MM.1S (cell line): ENCODE data around the gene CENPE.

Experiments used
- DNase-seq: peaks from one replicate; pipeline ENCODE4 v3.0.0-alpha.2; 2015
- H2AFZ ChIP-seq: fragments of 300-600 bp; sonication (generic); 2 replicates; pipeline ENCODE4 v1.6.0; 2016; ENCODE audit warnings: antibody characterized with exemption, low read length
- H3F3A ChIP-seq: fragments of 300-600 bp; sonication (generic); 2 replicates; pipeline ENCODE4 v1.6.1; 2016; ENCODE audit warnings: mild to moderate bottlenecking, antibody characterized with exemption, low read length, moderate library complexity, mixed read lengths; ENCODE audit not compliant: insufficient read depth
- H3K27ac ChIP-seq: fragments of 300-600 bp; sonication (generic); 2 replicates; pipeline ENCODE4 v1.5.1; 2016; ENCODE audit warnings: mild to moderate bottlenecking, low read length
- H3K27me3 ChIP-seq: fragments of 300-600 bp; sonication (generic); replicated peaks from 2 replicates; pipeline ENCODE4 v1.6.0; 2016; ENCODE audit warnings: low read length; ENCODE audit not compliant: insufficient read depth
- H3K36me3 ChIP-seq: fragments of 300-600 bp; sonication (generic); replicated peaks from 2 replicates; pipeline ENCODE4 v1.6.1; 2016; ENCODE audit warnings: mild to moderate bottlenecking, low read length, mixed read lengths; ENCODE audit not compliant: insufficient read depth
- H3K4me1 ChIP-seq: fragments of 300-600 bp; sonication (generic); 2 replicates; pipeline ENCODE4 v1.6.1; 2016; ENCODE audit warnings: low read length, mixed read lengths
- H3K4me2 ChIP-seq: fragments of 300-600 bp; sonication (generic); 2 replicates; pipeline ENCODE4 v1.6.0; 2016; ENCODE audit warnings: low read depth, low read length
- H3K4me3 ChIP-seq: fragments of 300-600 bp; sonication (generic); 2 replicates; pipeline ENCODE4 v1.5.1; 2016; ENCODE audit warnings: low read length, mixed read lengths
- H3K79me2 ChIP-seq: fragments of 300-600 bp; sonication (generic); 2 replicates; pipeline ENCODE4 v1.6.1; 2016; ENCODE audit warnings: mixed run types, low read length, mixed read lengths
- H3K9ac ChIP-seq: fragments of 300-600 bp; sonication (generic); 2 replicates; pipeline ENCODE4 v1.6.1; 2016; ENCODE audit warnings: low read length, mixed read lengths
- H3K9me2 ChIP-seq: fragments of 300-600 bp; sonication (generic); replicated peaks from 2 replicates; pipeline ENCODE4 v1.6.1; 2016; ENCODE audit warnings: mild to moderate bottlenecking, low read length, mixed read lengths; ENCODE audit not compliant: insufficient read depth
- H3K9me3 ChIP-seq: fragments of 300-600 bp; sonication (generic); replicated peaks from 2 replicates; pipeline ENCODE4 v1.6.1; 2016; ENCODE audit warnings: mild to moderate bottlenecking, low read length, mixed read lengths; ENCODE audit not compliant: insufficient read depth
- H4K20me1 ChIP-seq: fragments of 300-600 bp; sonication (generic); 2 replicates; pipeline ENCODE4 v1.6.1; 2016; ENCODE audit warnings: mild to moderate bottlenecking, low read length, moderate library complexity, mixed read lengths; ENCODE audit not compliant: insufficient read depth
- EZH2 ChIP-seq: fragments of 300-600 bp; sonication (generic); optimal IDR thresholded peaks from 2 replicates; pipeline ENCODE3; 2017; ENCODE audit warnings: low read depth, mild to moderate bottlenecking, antibody characterized with exemption, low read length, mixed read lengths
- EZH2phosphoT487 ChIP-seq: fragments of 300-600 bp; sonication (generic); IDR thresholded peaks from 2 replicates; pipeline ENCODE4 v1.6.1; 2018; ENCODE audit warnings: antibody characterized with exemption, low read length
- TF ChIP-seq, protein P1 (sequence below): fragments of 300-600 bp; sonication (generic); IDR thresholded peaks from 2 replicates; pipeline ENCODE4 v1.5.1; 2016; ENCODE audit warnings: antibody characterized with exemption, low read length, mixed read lengths

Gene CENPE

DNA sequence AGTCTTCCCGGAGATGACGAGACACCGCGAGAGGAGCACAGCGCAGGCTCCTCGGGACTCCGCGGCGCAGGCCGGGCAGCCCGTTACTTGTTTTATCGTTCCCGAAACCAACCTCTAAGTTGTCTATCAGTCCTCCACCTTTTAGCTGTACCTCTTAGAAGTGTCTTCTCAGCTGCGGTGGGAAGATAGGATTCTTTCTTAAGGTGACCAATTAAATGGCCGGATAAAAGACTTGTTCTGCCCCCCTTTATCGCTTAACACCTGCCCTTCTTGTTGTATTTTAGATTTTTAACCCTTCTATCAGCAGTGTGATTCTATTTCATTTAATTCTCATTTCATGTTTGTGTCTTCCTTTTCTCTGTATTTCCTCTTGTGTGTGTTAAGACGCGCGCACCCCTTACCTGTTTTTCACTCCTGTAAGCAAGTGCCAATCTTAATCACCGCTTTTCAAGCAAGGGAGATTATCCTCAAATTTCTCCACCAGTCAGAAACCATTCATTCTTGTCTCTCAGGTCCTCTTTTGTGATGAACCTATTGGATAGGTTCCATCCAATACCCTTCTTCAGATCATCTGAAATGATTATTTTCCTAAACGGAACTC is 121.3 kb downstream of the CENPE start, which contains the start of gene SLC9B2:
TSS of gene SLC9B2 (minus strand) at position 15 of the 601 bp plus-strand sequence. CDS start 9,211 bp downstream, outside the sequence.
- Histone ChIP-seq H3K79me2 (peaks cover 46% of the 10 kb centered on the region), H3K4me1 (peaks cover 16% of the 10 kb centered on the region), H3K36me3 (no peaks in the 10 kb centered on the region), H3K4me3 (peak within 1 kb of the TSS; percentile 97), H2AFZ (peak within 1 kb of the TSS; percentile 87), H3K27ac (peak within 1 kb of the TSS; percentile 91), H3K27me3 (no peaks in the 10 kb centered on the region), H4K20me1 (no peaks in the 10 kb centered on the region), H3K9me3 (no peaks in the 10 kb centered on the region), H3F3A (peaks cover 26% of the 10 kb centered on the region), H3K4me2 (peak within 1 kb of the TSS; percentile 87), H3K9ac (peak within 1 kb of the TSS; percentile 96), H3K9me2 (no peaks in the 10 kb centered on the region)
- TF ChIP-seq, protein P1, sequence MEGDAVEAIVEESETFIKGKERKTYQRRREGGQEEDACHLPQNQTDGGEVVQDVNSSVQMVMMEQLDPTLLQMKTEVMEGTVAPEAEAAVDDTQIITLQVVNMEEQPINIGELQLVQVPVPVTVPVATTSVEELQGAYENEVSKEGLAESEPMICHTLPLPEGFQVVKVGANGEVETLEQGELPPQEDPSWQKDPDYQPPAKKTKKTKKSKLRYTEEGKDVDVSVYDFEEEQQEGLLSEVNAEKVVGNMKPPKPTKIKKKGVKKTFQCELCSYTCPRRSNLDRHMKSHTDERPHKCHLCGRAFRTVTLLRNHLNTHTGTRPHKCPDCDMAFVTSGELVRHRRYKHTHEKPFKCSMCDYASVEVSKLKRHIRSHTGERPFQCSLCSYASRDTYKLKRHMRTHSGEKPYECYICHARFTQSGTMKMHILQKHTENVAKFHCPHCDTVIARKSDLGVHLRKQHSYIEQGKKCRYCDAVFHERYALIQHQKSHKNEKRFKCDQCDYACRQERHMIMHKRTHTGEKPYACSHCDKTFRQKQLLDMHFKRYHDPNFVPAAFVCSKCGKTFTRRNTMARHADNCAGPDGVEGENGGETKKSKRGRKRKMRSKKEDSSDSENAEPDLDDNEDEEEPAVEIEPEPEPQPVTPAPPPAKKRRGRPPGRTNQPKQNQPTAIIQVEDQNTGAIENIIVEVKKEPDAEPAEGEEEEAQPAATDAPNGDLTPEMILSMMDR: no peak
- TF ChIP-seq EZH2: no peak
- TF ChIP-seq EZH2phosphoT487: no peak
- DNase-seq: peak; percentile 64

DNA sequence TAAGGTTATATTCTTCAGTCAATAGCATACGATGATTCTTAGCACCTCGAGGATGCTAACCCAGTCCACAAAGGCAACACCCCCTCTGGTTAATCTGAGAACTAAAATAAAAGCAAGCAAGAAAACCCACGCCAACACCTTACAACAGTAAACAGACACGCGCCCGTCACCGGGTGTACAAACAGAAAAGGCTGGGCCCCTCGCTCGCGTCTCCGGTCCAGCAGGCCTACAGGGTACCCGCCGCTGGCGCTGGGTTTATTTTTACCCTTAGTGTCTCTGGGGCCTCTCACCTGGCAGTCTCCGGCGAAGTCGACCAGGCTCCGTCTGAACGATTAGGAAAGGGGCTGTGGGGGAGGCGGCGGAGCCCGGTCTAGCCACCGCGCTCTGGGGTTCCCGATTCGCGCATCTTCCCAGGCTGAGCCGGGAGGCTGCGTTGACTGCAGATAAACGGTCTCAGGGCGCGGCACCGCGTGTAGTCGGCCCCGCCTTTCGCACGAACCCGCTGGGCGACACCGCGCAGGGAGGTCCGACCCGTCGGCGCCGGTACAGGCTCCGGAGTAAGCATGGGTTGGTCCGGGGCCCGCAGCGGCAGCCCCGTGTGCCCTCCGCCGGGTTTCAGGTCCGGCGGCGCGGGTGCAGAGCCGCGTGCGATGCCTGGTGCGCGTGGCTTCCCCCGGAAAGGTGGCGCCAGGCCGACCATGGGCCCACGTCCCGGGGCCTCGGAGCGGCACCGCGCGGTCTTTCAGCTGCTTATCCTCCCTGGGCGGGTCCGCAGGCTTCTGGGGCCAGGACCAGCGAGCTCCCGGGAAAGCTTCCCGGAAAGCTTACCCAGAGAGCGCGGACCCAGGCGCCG is 122.0 kb downstream of the CENPE start:
- peaks cover 26% of the 10 kb centered on the region for H3F3A ChIP-seq
- no peaks in the 10 kb centered on the region for H3K36me3 ChIP-seq
- H4K20me1 ChIP-seq: no peaks in the 10 kb centered on the region
- no peaks in the 10 kb centered on the region for H3K9me3 ChIP-seq
- peak overlapping the region; percentile 87 for H2AFZ ChIP-seq
- peak; percentile 72 for DNase-seq
- peak overlapping the region; percentile 97 for H3K4me3 ChIP-seq
- H3K4me2 ChIP-seq: peak overlapping the region; percentile 87
- no peak for TF ChIP-seq EZH2phosphoT487
- TF ChIP-seq, protein P1: peak; percentile 18
- H3K27me3 ChIP-seq: no peaks in the 10 kb centered on the region
- H3K79me2 ChIP-seq: peaks cover 49% of the 10 kb centered on the region
- H3K27ac ChIP-seq: peak overlapping the region; percentile 91
- no peaks in the 10 kb centered on the region for H3K9me2 ChIP-seq
- H3K4me1 ChIP-seq: peaks cover 16% of the 10 kb centered on the region
- peak overlapping the region; percentile 96 for H3K9ac ChIP-seq

DNA sequence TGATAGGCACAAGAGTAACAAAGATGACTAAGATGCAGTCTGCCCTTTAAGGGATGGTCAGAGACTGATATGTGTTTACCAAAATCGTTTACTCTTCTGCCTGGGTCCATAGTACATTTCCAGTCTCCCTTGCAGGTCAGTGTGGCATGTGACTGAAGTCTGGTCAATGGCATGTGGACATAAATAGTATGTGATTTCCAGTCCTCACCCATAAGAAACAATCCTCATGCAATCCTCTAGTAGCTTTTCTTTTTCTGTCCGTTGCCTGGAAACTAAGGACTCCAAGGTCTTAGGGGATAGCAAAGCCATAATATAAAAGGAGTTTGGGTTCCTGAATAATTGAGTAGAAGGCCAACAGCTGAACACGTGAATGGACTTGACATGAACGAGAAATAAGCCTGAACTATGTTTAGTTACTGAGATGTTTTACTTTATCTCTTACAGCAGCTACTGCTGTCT is 122.7 kb downstream of the CENPE start:
- Histone ChIP-seq H3K36me3 (no peaks in the 10 kb centered on the region), H3K27me3 (no peaks in the 10 kb centered on the region), H3K9ac (peak overlapping the region; percentile 96), H3K9me3 (no peaks in the 10 kb centered on the region), H3K79me2 (peaks cover 53% of the 10 kb centered on the region), H3K4me2 (peak overlapping the region; percentile 87), H2AFZ (peak overlapping the region; percentile 87), H4K20me1 (no peaks in the 10 kb centered on the region), H3K4me1 (peaks cover 16% of the 10 kb centered on the region), H3K4me3 (peak overlapping the region; percentile 97), H3F3A (peaks cover 26% of the 10 kb centered on the region), H3K27ac (peak overlapping the region; percentile 91), H3K9me2 (no peaks in the 10 kb centered on the region)
- DNase-seq: peak; percentile 9
- TF ChIP-seq, protein P1: no peak
- TF ChIP-seq EZH2 (no peak), EZH2phosphoT487 (no peak)
